22Rv1 (cell line): ENCODE data around the gene ZNF681.

Source experiments
- ZFX ChIP-seq: fragments of 450-650 bp; IDR thresholded peaks from 2 replicates; pipeline ENCODE4 v1.6.1; 2017; ENCODE audit warnings: antibody characterized with exemption, borderline replicate concordance
- TF ChIP-seq, protein P1 (sequence below): fragments of 450-650 bp; IDR thresholded peaks from 2 replicates; pipeline ENCODE4 v1.5.1; 2017; ENCODE audit warnings: mild to moderate bottlenecking

DNA sequence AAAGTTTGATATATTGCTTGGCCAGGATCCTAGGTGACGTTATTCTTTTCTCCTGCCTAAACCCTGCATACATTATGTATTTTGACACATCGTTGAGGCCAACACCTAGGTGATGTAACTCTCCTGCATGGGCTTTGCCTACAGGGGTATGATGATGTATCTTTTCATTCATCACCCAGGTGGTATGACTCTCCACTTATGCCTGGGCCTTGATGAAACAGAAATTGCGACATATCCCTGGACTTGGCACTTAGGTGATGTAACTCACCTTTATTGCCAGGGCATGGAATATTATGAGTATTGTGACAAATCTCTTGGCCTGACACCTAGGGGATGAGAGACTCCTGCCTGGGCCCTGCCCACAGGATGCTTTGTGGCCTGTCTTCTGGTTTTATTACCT lies 18.5 kb upstream of the ZNF681 start:
- TF ChIP-seq, protein P1, sequence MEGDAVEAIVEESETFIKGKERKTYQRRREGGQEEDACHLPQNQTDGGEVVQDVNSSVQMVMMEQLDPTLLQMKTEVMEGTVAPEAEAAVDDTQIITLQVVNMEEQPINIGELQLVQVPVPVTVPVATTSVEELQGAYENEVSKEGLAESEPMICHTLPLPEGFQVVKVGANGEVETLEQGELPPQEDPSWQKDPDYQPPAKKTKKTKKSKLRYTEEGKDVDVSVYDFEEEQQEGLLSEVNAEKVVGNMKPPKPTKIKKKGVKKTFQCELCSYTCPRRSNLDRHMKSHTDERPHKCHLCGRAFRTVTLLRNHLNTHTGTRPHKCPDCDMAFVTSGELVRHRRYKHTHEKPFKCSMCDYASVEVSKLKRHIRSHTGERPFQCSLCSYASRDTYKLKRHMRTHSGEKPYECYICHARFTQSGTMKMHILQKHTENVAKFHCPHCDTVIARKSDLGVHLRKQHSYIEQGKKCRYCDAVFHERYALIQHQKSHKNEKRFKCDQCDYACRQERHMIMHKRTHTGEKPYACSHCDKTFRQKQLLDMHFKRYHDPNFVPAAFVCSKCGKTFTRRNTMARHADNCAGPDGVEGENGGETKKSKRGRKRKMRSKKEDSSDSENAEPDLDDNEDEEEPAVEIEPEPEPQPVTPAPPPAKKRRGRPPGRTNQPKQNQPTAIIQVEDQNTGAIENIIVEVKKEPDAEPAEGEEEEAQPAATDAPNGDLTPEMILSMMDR: no peak
- TF ChIP-seq ZFX: no peak
